ENCODE data around the gene PTCH1. TPM values are rescaled to one million over a fixed set of nuclear protein-coding genes. Genes with fewer than 3 reads are reported as not detected.

Gene PTCH1
- total and polyA plus RNA-seq, 10 of the 15 experiments (the other 5 are each of a cell fraction or from before 2014, with no cell fraction given), result 0.16 to 6.1 (median 2.6) TPM

- ChIA-PET POLR2A (no interaction called here), CTCF (interaction anchor here (1.9 kb wide), 1 partner anchor 9 kb away, joined by 4 read pairs; no protein-coding TSS in a partner anchor), SMC1A (ENCODE audit: uncharacterized antibody, unreplicated experiment) (no interaction called here), RAD21 (ENCODE audit: unreplicated experiment) (no interaction called here)
- FAIRE-seq (no peak), DNase-seq (ENCODE audit: low read depth, low spot score) (no peak), ATAC-seq (no peak)
- TF ChIP-seq ELK1 (IDR thresholded peaks at IDR 0.05; ENCODE audit: low read depth, low read length), result no peak
- TF ChIP-seq BRCA1 (IDR thresholded peaks at IDR 0.05; ENCODE audit: low read depth, low read length), result no peak
- TF ChIP-seq NFYA (IDR thresholded peaks at IDR 0.05; ENCODE audit: borderline replicate concordance, low read depth, low read length), result no peak
- no peak for TF ChIP-seq PKNOX1 (IDR thresholded peaks at IDR 0.05)
- TF ChIP-seq EGR1 (IDR thresholded peaks at IDR 0.05; ENCODE audit: borderline replicate concordance in 1 of 2, low read depth in 2 of 2, low read length in 2 of 2), result no peak
- TF ChIP-seq NR2F1 (conservative IDR thresholded peaks at IDR 0.05), result no peak
- TF ChIP-seq CTCF (IDR thresholded peaks at IDR 0.05 in 2 of 3, conservative IDR thresholded peaks at IDR 0.05 in 1 of 3; ENCODE audit: control insufficient read depth in 2 of 3, extremely low read depth in 1 of 3, insufficient read depth in 1 of 3, low read depth in 3 of 3, low read length in 3 of 3), result no peak
- TF ChIP-seq BACH1 (IDR thresholded peaks at IDR 0.05; ENCODE audit: borderline replicate concordance), result no peak
- TF ChIP-seq TBL1XR1 (IDR thresholded peaks at IDR 0.05; ENCODE audit: low read depth, low read length), result no peak
- no peak for TF ChIP-seq KLF5 (IDR thresholded peaks at IDR 0.05; ENCODE audit: partially characterized antibody)
- no peak for TF ChIP-seq TAF1 (IDR thresholded peaks at IDR 0.05; ENCODE audit: borderline replicate concordance, low read depth, low read length)
- TF ChIP-seq RFX5 (IDR thresholded peaks at IDR 0.05; ENCODE audit: low read depth, low read length), result no peak
- no peak for TF ChIP-seq ZNF217 (IDR thresholded peaks at IDR 0.05)
- no peak for TF ChIP-seq BCLAF1 (IDR thresholded peaks at IDR 0.05)
- TF ChIP-seq CREB1 (IDR thresholded peaks at IDR 0.05; ENCODE audit: low read depth), result no peak
- no peak for TF ChIP-seq NFYB (IDR thresholded peaks at IDR 0.05; ENCODE audit: insufficient read depth, low read depth, low read length)
- no peak for TF ChIP-seq RELB (IDR thresholded peaks at IDR 0.05; ENCODE audit: low read depth)
- no peak overlapping the region for H2AFZ ChIP-seq (ENCODE audit: control insufficient read depth, low read depth, low read length)
- H3K4me1 ChIP-seq (ENCODE audit: control insufficient read depth, insufficient read depth, low read length), result no peaks in the 10 kb centered on the region
- intact Hi-C loops (cut with micrococcal nuclease; ENCODE audit: unreplicated experiment) (no loop called here), in situ Hi-C loops (cut with MboI) (no loop called here)
- no peak overlapping the region for H3K27ac ChIP-seq (ENCODE audit: control insufficient read depth, insufficient read depth)
- H3K79me2 ChIP-seq (ENCODE audit: control insufficient read depth, insufficient read depth, low read length), result no peaks in the 10 kb centered on the region
- H3K4me3 ChIP-seq, result no peak overlapping the region
- H3K4me2 ChIP-seq (ENCODE audit: control insufficient read depth, insufficient read depth), result no peak overlapping the region
- WGBS (ENCODE audit: insufficient coverage, insufficient replicate concordance, low lambda C conversion rate, missing lambda C conversion rate), result 38% methylated on average over 3 of the region's 3 CpGs
- no peak overlapping the region for H3K9ac ChIP-seq (ENCODE audit: control insufficient read depth, insufficient read depth, low read length)
- H3K27me3 ChIP-seq (replicated peaks in 1 of 2; ENCODE audit: control insufficient read depth in 2 of 2, insufficient read depth in 2 of 2, low read length in 1 of 2), result peaks cover 0 to 6% of the 10 kb centered on the region in 2 experiments; a peak in 3 of 4 replicates
- no peaks in the 10 kb centered on the region for H4K20me1 ChIP-seq (ENCODE audit: control insufficient read depth, insufficient read depth)
- no peaks in the 10 kb centered on the region for H3K36me3 ChIP-seq (ENCODE audit: control insufficient read depth in 2 of 2, insufficient read depth in 2 of 2, low read length in 1 of 2)
- no TSS peak for BruUV-seq (replicated peaks)
- H3K9me3 ChIP-seq (replicated peaks; ENCODE audit: control insufficient read depth, insufficient read depth, low read length), result peaks cover 2% of the 10 kb centered on the region; the same call in 2 of the 3 replicates
Measured at GRCh38 chr9:95521699-95522098, 4.9 kb upstream of the PTCH1 start.

Data from GM12878 (cell line).